GM12878 (cell line): ENCODE results near the gene UCKL1.

Experiments
- ETV6 ChIP-seq, 2 experiments: fragments of 450-650 bp in 1 of 2; IDR thresholded peaks in 1 of 2; conservative IDR thresholded peaks in 1 of 2; 2 replicates each; pipeline ENCODE4 v1.6.1; 2014; ENCODE audit warnings: antibody characterized with exemption in 1 of 2, borderline replicate concordance in 1 of 2, low read depth in 1 of 2, mild to moderate bottlenecking in 1 of 2, moderate library complexity in 1 of 2
- HDAC6 ChIP-seq: fragments of 200-600 bp; sonication (generic); IDR thresholded peaks from one replicate; pipeline ENCODE4 v1.8.0; 2017; ENCODE audit warnings: antibody characterized with exemption; ENCODE audit not compliant: unreplicated experiment
- POLR2A ChIP-seq: IDR thresholded peaks from 2 replicates; pipeline ENCODE4 v1.6.1; 2011; ENCODE audit warnings: low read depth, mild to moderate bottlenecking, low read length
- POLR2AphosphoS5 ChIP-seq: IDR thresholded peaks from 2 replicates; pipeline ENCODE4 v1.6.1; 2011; ENCODE audit warnings: mild to moderate bottlenecking, low read length, inconsistent platforms
- SRF ChIP-seq, 2 experiments: IDR thresholded peaks; 2 replicates each; pipeline ENCODE4 v1.6.1; 2011; ENCODE audit warnings: low read depth in 2 of 2, low read length in 2 of 2, mild to moderate bottlenecking in 1 of 2, moderate library complexity in 1 of 2
- TF ChIP-seq, protein P1 (sequence below): IDR thresholded peaks from 2 replicates; pipeline ENCODE4 v1.6.1; 2012; ENCODE audit warnings: low read depth, low read length, improper control_type of control experiment

DNA sequence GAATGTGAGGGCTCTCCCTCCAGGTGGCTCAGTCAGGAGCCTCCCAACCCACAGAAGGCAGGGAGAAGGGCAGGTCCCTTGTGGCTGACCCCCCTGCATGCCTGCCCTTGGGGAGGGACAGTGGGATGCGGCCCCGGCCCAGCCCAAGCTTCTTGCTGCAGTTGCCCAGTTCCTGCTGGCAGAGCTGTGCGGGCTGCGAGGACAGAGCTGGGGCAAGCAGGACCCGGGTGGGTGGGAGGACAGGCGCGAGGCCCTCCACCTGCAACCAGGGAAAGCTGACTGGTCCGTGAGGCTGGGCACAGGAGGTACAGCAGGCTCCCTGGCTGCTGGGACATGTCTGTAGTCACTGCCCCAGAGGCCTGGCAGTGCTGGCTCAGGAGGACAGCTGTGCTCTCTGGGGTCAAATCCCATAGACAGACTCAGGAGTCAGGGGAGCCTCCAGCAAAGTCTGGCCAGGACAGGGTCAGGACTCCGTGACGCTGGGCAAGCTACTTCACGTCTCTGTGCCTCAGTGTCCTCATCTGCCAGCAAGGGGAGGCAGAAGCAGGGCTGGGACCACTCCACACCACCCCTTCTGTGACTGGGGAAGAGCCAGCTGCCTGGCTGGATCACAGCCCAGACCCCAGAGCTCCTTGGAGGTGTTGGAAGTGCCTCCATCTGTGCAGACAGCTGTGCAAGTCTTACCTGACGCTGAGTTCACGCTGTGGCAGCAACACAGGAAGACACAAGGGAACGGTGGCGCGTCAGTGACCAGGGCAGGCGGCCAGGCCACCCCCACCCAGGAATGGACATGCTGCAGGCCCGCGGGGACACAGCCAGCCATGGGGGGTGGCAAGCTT is 13.0 kb downstream of the UCKL1 start:
- TF ChIP-seq POLR2A (no peak; the same call in 1 of the 2 replicates), HDAC6 (no peak), POLR2AphosphoS5 (no peak), SRF (IDR thresholded peaks at IDR 0.05; ENCODE audit: low read depth in 2 of 2, low read length in 2 of 2) (no peak), ETV6 (conservative IDR thresholded peaks at IDR 0.05 in 1 of 2, IDR thresholded peaks at IDR 0.05 in 1 of 2; ENCODE audit: borderline replicate concordance in 1 of 2, low read depth in 1 of 2) (no peak)
- TF ChIP-seq, protein P1, sequence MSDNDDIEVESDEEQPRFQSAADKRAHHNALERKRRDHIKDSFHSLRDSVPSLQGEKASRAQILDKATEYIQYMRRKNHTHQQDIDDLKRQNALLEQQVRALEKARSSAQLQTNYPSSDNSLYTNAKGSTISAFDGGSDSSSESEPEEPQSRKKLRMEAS: no peak
